ENCODE measurements around the gene KIFBP. TPM values are rescaled to one million over a fixed set of nuclear protein-coding genes. Genes with fewer than 3 reads are reported as not detected.

Gene KIFBP
- total RNA-seq, 3 donors from 2014 or later = 7.5 to 11.4 (median 9.3) TPM

DNA sequence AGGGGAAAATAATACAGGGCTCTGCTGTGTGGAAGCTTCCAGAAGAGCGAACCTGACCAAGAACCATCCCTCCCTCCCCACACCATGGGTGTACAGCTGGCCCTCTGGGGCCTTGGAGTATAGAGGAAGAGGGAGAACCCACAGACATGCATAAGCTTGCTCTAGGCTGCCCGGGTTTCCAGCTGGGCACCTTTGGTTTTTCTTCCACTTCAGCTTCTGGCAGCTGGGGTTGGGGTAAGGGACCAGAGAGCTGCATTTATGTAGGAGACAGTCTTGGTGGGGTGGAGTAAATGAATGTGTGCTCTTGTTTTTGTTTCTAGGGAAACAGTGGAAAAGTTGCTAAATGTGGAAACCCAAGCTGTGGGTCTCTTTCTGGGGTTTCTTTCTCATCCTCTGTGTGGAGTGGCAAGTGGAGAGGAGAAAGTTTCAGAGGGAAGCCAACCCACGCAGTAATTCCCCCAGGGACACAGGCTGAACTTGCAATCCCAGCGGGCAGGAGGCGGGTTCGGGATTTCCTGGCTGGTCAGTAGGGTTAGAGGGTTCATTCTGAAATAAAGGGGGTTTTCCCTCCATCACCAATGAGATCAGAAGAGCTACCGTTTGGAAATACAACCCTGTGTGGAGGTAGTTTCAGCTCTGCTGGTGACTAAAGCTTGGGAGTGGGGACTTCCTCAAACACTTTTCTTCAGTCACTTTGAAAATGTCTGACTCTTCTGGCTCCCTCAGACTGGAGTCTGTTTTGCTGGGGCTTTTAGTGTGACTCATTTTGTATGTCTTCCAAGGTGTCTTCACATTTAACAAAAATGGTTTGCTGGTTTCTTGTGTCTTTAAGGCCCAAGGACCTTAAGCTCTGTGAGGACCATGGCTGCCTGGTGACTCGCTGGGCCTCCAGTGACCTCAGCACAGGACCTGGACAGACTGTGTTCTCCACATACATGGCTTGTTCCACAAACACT, 77.1 kb downstream of the KIFBP start:
- Mint-ChIP-seq H3K27me3 (ENCODE audit: low read depth) (no peaks in the 10 kb centered on the region), H3K36me3 (ENCODE audit: insufficient read depth) (no peaks in the 10 kb centered on the region), H3K4me1 (ENCODE audit: low read depth) (peaks cover 33% of the 10 kb centered on the region), H3K4me3 (peak overlapping the region; percentile 66), H3K9me3 (no peaks in the 10 kb centered on the region)
- ATAC-seq (peak; percentile 91 to 95), DNase-seq (no peak)

Other genes with a start within 250 kb of the KIFBP start
- gene STOX1, start 161.3 kb upstream of the KIFBP start, total RNA-seq = under 1 TPM; 0.35 to 0.98 (median 0.94) TPM
- gene DDX50, start 87.5 kb upstream of the KIFBP start, total RNA-seq = 10 to 100 TPM; 42.4 to 52.8 (median 43.7) TPM
- 100 to 1,000 TPM; 443 to 481 (median 460) TPM for gene DDX21, start 32.6 kb upstream of the KIFBP start, total RNA-seq
- gene SRGN, start 99.3 kb downstream of the KIFBP start, total RNA-seq = 100 to 1,000 TPM; 455 to 725 (median 567) TPM
- 10 to 100 TPM; 25.9 to 30.5 (median 29.9) TPM for gene VPS26A, start 135.4 kb downstream of the KIFBP start, total RNA-seq
- gene SUPV3L1, start 191.4 kb downstream of the KIFBP start, total RNA-seq = 10 to 100 TPM; 62.3 to 70.0 (median 63.0) TPM
- gene HKDC1, start 231.5 kb downstream of the KIFBP start, total RNA-seq = under 1 TPM in 2 of 3 donors, not detected in 1; 0.05 to 0.54 TPM

Measured in activated T-cell treated with anti-CD3 and anti-CD28 coated beads, Interleukin-2, amount 50 U/mL, for 4 hours (primary cell).